ENCODE measurements around the gene PFKFB4. TPM values are rescaled to one million over a fixed set of nuclear protein-coding genes. Genes with fewer than 3 reads are reported as not detected.
"Not testable (repeated sequence)": the region's sequence is repeated elsewhere in the genome, so short reads cannot be mapped to it uniquely, and the experiment has no call there.

The PFKFB4 gene
- total RNA-seq, 1 experiment from 2014 or later: 5.2 TPM

GRCh38 chr3:48501196-48501595 lies 55.4 kb downstream of the PFKFB4 start:
- no peak for DNase-seq (ENCODE audit: low spot score)

DNA sequence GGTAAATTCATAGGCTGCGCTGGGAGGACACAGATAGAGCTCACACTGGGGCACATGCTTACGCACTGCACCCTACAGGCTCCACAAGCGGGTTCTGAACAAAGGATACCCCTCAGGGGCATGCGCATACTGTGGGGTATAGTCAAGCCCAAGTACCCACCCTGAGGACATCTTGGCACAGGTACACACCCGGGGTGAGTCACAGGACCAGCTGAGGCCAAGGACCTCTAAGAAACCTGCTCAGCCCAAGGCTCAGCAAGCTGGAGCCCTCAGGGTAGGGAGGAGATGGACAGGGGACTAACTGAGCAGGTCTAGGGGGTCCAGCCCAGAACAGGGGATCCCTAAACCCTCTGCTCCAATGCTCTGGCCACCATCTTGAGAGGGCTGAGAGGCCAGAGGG lies 55.9 kb downstream of the PFKFB4 start:
- DNase-seq (ENCODE audit: low spot score): no peak

DNA sequence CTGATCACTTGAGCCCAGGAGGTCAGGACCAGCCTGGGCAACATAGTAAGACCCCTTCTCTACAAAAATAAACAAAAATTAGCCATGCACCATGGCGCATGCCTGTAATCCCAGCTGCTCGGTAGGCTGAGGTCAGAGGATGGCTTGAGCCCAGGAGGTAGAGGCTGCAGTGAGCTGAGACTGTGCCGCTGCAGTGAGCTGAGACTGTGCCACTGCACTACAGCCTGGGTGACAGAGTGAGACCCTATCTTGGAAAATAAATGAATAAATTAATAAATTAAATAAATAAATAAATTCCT lies 63.5 kb downstream of the PFKFB4 start:
- no peak for DNase-seq (ENCODE audit: low spot score)

GRCh38 chr3:48492461-48493202 lies 64.0 kb downstream of the PFKFB4 start:
- peak; percentile 49 for DNase-seq (ENCODE audit: low spot score)

DNA sequence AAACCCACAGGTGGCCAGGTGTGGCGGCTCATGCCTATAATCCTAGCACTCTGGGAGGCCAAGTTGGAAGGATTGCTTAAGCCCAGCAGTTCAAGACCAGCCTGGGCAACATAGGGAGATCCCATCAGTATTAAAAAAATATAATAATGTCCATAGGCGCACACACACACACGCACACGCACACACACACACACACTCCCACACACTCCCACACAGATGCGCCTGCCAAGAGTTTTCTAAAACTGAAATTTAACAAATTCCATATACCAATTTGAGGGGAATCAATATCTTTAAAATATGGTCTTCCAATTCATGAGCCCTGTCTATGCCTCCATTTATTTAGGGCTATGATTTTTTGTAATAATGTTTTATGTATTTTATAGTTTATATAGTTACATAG lies 69.7 kb downstream of the PFKFB4 start:
- DNase-seq (ENCODE audit: low spot score): no peak

GRCh38 chr3:48482822-48483221 lies 73.8 kb downstream of the PFKFB4 start:
- not testable (repeated sequence) for DNase-seq (ENCODE audit: low spot score)

DNA sequence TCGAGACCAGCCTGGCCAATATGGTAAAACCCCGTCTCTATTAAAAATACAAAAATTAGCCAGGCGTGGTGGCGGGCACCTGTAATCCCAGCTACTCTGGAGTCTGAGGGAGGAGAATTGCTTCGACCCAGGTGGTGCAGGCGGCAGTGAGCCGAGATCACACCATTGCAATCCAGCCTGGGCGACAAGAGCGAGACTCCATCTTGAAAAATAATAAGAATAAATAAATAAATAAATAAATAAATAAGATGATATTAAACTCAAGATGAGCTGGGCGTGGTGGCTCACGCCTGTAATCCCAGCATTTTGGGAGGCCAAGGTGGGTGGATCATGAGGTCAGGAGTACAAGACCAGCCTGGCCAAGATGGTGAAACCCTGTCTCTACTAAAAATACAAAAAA lies 75.7 kb downstream of the PFKFB4 start:
- DNase-seq (ENCODE audit: low spot score): not testable (repeated sequence)

GRCh38 chr3:48478626-48479555 lies 77.7 kb downstream of the PFKFB4 start:
- no peak for DNase-seq (ENCODE audit: low spot score)

DNA sequence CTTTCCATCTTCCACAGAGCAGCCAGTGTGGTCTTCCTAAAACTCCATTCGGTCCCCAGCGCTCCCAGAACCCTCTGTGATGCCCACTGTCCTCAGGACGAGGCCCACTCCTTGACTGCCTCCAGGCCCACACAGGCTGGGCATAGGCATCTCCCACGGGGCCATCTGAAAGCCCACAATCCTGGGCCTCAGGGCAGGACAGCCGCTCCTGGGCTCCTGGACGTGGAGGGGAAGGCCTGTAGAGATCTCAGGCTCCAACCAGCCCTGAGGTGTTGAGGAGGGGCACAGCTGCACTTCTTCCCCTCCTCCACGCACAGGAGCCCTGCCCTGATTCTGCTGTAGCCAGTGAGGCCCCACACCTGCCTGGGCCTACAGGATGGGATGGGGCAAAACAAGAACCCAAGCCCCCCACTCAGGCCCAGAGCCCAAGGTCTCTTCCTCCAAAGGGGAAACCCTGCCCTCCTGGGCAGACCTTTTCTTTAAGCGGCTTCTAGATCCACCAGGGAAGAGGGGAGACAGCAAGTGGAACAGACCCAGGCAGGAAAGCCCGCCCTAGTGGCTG lies 78.6 kb downstream of the PFKFB4 start:
- no peak for DNase-seq (ENCODE audit: low spot score)

DNA sequence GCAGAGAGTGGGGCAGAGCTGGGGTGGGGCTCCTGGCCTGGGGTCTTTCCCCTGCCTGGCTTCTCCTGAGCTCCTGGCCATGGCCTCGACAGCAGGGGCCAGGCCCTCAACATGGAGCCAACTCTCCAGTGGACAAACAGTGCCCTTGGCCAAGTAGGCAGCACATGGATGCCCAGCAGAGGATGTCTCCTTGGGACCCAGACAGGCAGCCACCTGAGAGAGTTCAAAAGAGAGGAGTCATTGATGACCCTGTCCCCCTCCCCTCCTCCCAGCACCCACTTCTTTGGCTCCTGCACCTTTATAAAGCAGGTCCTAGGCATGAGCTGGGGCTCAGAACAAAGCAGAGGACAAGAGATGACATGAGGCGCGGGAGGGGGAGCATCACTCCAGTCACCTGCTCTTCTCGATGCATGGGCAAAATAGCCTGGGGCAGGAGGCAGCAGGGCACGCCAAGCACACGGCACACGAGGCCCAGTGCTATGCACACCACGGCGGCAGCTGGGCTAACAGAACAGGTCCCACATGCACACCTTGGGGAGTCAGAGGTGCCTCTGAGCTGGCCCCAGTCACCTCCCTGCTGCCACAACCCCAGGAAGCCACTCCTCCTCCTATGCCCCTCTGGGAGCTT lies 80.1 kb downstream of the PFKFB4 start:
- DNase-seq (ENCODE audit: low spot score): no peak

GRCh38 chr3:48475188-48475587 lies 81.4 kb downstream of the PFKFB4 start:
- DNase-seq (ENCODE audit: low spot score): no peak

DNA sequence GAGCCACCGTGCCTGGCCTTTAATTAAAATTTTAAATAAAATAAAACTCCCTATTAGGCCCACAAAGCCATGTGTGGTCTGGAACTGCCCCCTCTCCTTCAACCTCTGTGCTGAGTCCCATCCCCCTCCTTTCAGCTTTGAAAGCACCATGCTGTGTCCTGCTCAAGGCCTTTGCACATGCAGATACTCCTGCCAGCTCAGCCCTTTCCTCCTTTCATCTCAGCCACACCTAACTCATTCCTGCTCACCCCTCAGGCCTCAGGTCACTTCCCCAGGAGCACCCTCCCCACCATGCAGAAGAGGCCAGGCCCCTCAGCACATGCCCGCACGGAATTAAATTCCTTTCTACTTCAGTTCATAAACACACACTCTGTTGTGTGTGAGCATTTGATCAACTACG lies 82.0 kb downstream of the PFKFB4 start:
- no peak for DNase-seq (ENCODE audit: low spot score)

- DNase-seq (ENCODE audit: low spot score): not testable (repeated sequence)
Observed at GRCh38 chr3:48474031-48474430, 82.6 kb downstream of the PFKFB4 start.

- DNase-seq (ENCODE audit: low spot score): no peak
Observed at GRCh38 chr3:48473617-48473952, 83.0 kb downstream of the PFKFB4 start.

DNA sequence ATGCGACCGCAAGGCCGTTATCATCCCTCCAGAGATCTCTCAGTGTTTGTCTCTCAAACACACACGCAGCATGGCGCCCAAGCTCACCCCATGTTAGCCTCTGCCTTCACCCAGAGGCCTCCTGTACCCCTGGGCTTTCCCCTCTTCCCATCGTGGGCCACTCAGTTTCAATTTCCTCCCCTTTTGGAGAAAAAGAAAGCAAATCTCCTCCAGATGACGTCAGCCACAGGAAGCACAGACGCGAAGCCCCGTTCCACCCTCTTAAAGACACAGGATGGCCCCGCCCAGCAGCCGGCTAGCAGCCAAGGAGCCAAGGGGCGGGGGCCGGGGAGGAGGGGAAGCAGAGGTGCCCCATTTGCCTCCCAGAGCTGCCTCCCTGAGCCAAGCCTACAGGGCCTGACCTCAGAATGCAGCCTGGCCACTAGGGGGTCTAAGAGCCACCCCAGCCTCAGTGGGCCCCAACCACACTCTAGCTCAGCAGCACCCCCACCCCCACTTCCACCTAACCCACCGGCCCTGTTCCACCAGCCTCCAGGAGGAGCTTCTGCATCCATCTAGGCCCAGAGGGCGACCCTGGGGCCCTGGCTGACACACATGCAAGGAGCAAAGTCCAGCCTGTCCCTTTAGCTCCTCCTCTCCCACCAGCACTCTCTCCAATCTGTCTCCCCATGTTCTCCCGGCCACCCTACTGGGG lies 83.5 kb downstream of the PFKFB4 start:
- peak; percentile 92 for DNase-seq (ENCODE audit: low spot score)

GRCh38 chr3:48472673-48472922 lies 84.0 kb downstream of the PFKFB4 start:
- no peak for DNase-seq (ENCODE audit: low spot score)

DNA sequence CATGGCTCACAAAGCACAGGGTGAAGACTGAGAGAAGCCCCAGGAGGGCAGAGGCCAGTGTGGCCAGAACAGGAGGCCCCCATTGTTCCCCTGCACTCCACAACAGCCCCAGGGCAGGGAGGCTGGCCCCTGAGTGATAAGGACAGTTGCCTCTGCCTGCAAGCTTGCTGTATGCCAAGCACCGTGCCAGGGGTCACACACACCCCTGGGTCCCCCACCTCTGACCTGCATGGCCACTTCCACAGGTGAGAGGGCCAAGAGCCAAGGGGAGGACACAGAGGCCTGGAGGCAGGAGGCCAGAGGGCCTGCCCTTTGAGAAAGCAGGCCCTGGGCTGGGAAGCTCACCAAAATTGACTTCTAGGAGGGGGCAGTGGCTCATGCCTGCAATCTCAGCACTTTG lies 86.3 kb downstream of the PFKFB4 start:
- DNase-seq (ENCODE audit: low spot score): no peak

DNA sequence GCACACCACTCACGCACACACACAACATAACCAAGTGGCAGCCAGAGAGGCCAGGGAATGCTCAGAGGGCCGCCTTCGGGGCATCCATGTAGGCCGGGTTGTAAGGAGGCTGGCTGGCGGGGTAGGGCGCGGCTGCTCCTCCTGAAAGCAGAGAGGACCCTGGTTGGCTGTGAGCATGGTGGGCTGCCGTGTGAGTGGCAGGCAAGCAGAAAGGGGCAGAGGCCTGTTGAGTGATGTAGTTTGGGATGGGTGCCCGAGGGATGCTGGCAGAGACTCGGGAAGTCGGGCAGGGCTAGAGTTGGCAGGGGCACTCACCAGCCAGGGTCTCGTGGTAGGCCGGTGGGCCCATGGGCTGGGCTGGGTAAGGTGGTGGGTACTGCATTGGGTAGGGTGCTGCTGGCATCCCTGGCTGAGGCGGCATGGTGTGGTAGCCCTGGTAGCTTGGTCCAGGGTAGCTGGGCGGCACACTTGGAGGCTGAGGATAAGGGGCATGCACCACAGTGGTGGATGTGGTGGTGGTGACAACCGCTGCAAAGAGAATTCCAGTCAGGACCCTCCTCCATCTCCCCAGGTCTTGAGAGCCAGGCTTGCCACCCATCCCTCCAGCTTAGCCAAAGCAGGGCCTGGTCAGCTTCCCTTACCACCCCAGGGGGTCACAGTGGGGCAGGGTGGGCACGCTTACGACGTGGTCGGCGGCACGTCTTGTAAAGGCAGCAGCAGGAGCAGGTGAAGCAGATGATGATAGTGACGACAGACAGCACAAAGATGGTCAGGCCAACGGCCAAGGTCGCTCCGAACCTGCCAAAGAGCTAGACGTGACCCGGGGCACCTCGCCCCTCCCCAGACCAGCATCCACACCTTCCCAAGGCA lies 87.3 kb downstream of the PFKFB4 start:
- no peak for DNase-seq (ENCODE audit: low spot score)

- no peak for DNase-seq (ENCODE audit: low spot score)
Observed at GRCh38 chr3:48468329-48468731, 88.3 kb downstream of the PFKFB4 start.
